HepG2 (cell line): ENCODE results near the gene PRR30. TPM values are rescaled to one million over a fixed set of nuclear protein-coding genes. Genes with fewer than 3 reads are reported as not detected.
A peak's percentile ranks its signal among the peaks of the same experiment; 100 is the strongest.

ENCODE experiments used
- AGO1 ChIP-seq: fragments of 200-400 bp; formaldehyde crosslinking; IDR thresholded peaks from 2 replicates; pipeline ENCODE4 v1.6.1; 2017; ENCODE audit warnings: mild to moderate bottlenecking, low read depth, low read length, moderate library complexity; ENCODE audit not compliant: poor library complexity, severe bottlenecking
- ARNT2 ChIP-seq: sonication (generic); formaldehyde crosslinking; IDR thresholded peaks from 2 replicates; pipeline ENCODE4 v1.8.0; 2022; ENCODE audit warnings: mild to moderate bottlenecking, low read depth, missing genetic modification reagents, moderate library complexity
- ATM ChIP-seq: fragments of 450-650 bp; IDR thresholded peaks from 2 replicates; pipeline ENCODE4 v1.7.1; 2017; ENCODE audit warnings: mild to moderate bottlenecking, borderline replicate concordance
- ERF ChIP-seq: IDR thresholded peaks from 2 replicates; pipeline ENCODE4 v1.6.1; 2018; ENCODE audit warnings: missing biosample characterization, missing genetic modification reagents
- SMAD9 ChIP-seq: sonication (generic); formaldehyde crosslinking; IDR thresholded peaks from 2 replicates; pipeline ENCODE4 v1.5.1; 2020; ENCODE audit warnings: mild to moderate bottlenecking, missing genetic modification reagents
- SOX6 ChIP-seq, 2 experiments: fragments of 450-650 bp in 1 of 2; sonication (generic) in 1 of 2; formaldehyde crosslinking in 1 of 2; IDR thresholded peaks; 2 replicates each; pipeline versions ENCODE4 v1.4.0 to v1.6.1; 2017 to 2020; ENCODE audit warnings: antibody characterized with exemption in 1 of 2, mild to moderate bottlenecking in 1 of 2, missing genetic modification reagents in 1 of 2
- SSRP1 ChIP-seq: IDR thresholded peaks from 2 replicates; pipeline ENCODE4 v1.6.1; 2016; ENCODE audit warnings: control low read depth
- TOPORS ChIP-seq: sonication (generic); formaldehyde crosslinking; IDR thresholded peaks from 2 replicates; pipeline ENCODE4 v1.8.0; 2023; ENCODE audit warnings: mild to moderate bottlenecking, missing genetic modification reagents
- ZBTB42 ChIP-seq: sonication (generic); formaldehyde crosslinking; IDR thresholded peaks from 2 replicates; pipeline ENCODE4 v1.5.0; 2020; ENCODE audit warnings: mild to moderate bottlenecking, missing genetic modification reagents
- ZNF205 ChIP-seq: IDR thresholded peaks from 2 replicates; pipeline ENCODE4 v1.6.1; 2018; ENCODE audit warnings: missing biosample characterization, missing genetic modification reagents
- ZNF468 ChIP-seq: sonication (generic); formaldehyde crosslinking; IDR thresholded peaks from 2 replicates; pipeline ENCODE4 v1.8.0; 2022; ENCODE audit warnings: mild to moderate bottlenecking, moderate library complexity, missing genetic modification reagents
- ZNF841 ChIP-seq: sonication (generic); formaldehyde crosslinking; IDR thresholded peaks from 2 replicates; pipeline ENCODE4 v1.8.1; 2023; ENCODE audit warnings: missing genetic modification reagents, borderline replicate concordance
- polyA plus RNA-seq, 8 experiments: library from polyadenylated mRNA; depleted of rRNA in 3 of 8; stranded (reverse) in 7 of 8; unstranded in 1 of 8; fragments of >200 nt; fragmentation: Illumina TruSeq in 4 of 8; extraction: Trizol in 4 of 8; gene quantifications; 2 replicates each; pipeline versions ENCODE4 v1.2.1 to v1.2.3, GENCODE V29; 2011 to 2016; ENCODE audit warnings: low read depth in 4 of 8, missing spikeins in 1 of 8, mixed read lengths in 1 of 8; ENCODE audit not compliant: insufficient read depth in 1 of 8
- total RNA-seq, 5 experiments: library from RNA; depleted of rRNA; stranded (reverse); fragments of >200 nt; fragmentation: Illumina TruSeq; extraction: Trizol; gene quantifications; 2 replicates each; pipeline ENCODE4 v1.2.3, GENCODE V29; 2016; ENCODE audit warnings: low read depth in 1 of 5
- TF ChIP-seq, protein P1 (sequence below): sonication (generic); formaldehyde crosslinking; IDR thresholded peaks from 2 replicates; pipeline ENCODE4 v1.8.0; 2022; ENCODE audit warnings: missing genetic modification reagents, low read depth, mild to moderate bottlenecking, borderline replicate concordance
- TF ChIP-seq, protein P2 (sequence below): sonication (generic); formaldehyde crosslinking; IDR thresholded peaks from 2 replicates; pipeline ENCODE4 v1.4.0; 2020; ENCODE audit warnings: missing genetic modification reagents
- TF ChIP-seq, protein P3 (sequence below): sonication (generic); formaldehyde crosslinking; IDR thresholded peaks from 2 replicates; pipeline ENCODE4 v1.8.0; 2022; ENCODE audit warnings: mild to moderate bottlenecking, missing genetic modification reagents, moderate library complexity
- TF ChIP-seq, protein P4 (sequence below): sonication (generic); formaldehyde crosslinking; IDR thresholded peaks from 2 replicates; pipeline ENCODE4 v1.4.0; 2020; ENCODE audit warnings: missing genetic modification reagents, mild to moderate bottlenecking, borderline replicate concordance
- TF ChIP-seq, protein P5 (sequence below): sonication (generic); formaldehyde crosslinking; IDR thresholded peaks from 2 replicates; pipeline ENCODE4 v1.5.0; 2020; ENCODE audit warnings: mild to moderate bottlenecking, missing genetic modification reagents
- TF ChIP-seq, protein P6 (sequence below): IDR thresholded peaks from 2 replicates; pipeline ENCODE4 v1.6.1; 2016; ENCODE audit warnings: mild to moderate bottlenecking, missing biosample characterization, missing genetic modification reagents

Gene PRR30
- total and polyA plus RNA-seq, 2 of the 13 experiments (the other 11 are each of a cell fraction or from before 2014, with no cell fraction given) = not detected

DNA sequence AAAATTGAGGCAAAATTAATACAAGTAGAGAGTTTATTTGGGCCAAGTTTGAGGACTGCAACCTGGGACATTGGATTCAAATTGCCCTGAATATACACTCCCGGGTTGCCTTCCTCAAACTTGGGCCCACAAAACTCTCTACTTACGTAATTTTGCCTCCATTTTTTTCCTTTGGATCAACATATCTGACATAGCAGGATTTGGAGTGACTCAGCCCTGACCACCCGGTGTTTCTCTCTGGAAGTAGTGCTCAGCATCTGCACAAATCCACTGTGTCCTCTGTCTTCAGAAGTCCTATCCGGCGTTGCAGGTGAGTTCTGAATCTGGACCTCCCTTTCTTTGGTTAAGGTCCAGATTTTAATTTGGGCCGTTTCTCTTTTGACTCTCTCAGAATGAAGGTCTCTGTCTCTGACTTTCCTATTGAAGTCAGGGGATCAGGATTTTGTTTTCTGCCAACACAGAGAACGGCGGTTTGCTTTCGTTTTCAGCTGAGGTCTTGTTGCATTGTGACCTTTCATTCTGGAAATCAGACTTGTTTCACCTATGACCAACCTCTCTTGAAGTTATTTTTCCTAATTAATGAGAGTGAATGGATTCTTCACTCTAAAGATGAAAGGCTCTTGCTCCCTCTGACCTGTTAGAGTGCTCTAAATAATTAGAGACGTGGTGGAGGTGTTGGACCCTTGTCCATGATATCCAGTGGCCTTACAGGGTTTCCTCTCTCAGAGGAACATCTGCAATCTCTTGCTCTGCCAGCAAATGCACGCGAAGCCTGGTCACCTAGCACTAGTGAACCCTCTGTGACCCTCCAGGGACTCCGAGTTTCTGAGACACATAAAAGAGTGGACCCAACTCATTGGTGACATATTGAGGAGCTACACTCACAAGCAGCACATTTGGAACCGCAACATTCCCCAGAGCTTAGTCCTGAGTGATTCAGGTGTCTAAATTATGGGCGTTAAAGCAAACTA is 23.2 kb upstream of the PRR30 start (continued):
- TF ChIP-seq SMAD9 (CRISPR knock-in tag) = no peak
- TF ChIP-seq, protein P1, sequence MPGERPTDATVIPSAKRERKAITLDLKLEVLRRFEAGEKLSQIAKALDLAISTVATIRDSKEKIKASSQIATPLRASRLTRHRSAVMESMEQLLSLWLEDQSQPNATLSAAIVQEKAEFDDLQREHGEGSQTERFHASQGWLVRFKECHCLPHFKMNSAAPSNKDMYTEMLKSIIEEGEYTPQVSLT (CRISPR knock-in tag) = no peak
- TF ChIP-seq ZNF468 (CRISPR knock-in tag) = no peak
- TF ChIP-seq SOX6 (IDR thresholded peaks at IDR 0.05) = no peak
- no peak for TF ChIP-seq SOX6 (CRISPR knock-in tag; IDR thresholded peaks at IDR 0.05)
- TF ChIP-seq ZNF841 (CRISPR knock-in tag) = no peak
- TF ChIP-seq ARNT2 = no peak
- TF ChIP-seq AGO1 = no peak
- TF ChIP-seq ZNF205 = no peak
- TF ChIP-seq, protein P2, sequence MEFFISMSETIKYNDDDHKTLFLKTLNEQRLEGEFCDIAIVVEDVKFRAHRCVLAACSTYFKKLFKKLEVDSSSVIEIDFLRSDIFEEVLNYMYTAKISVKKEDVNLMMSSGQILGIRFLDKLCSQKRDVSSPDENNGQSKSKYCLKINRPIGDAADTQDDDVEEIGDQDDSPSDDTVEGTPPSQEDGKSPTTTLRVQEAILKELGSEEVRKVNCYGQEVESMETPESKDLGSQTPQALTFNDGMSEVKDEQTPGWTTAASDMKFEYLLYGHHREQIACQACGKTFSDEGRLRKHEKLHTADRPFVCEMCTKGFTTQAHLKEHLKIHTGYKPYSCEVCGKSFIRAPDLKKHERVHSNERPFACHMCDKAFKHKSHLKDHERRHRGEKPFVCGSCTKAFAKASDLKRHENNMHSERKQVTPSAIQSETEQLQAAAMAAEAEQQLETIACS (CRISPR knock-in tag) = no peak
- TF ChIP-seq SSRP1 (CRISPR knock-in tag) = no peak
- TF ChIP-seq, protein P3, sequence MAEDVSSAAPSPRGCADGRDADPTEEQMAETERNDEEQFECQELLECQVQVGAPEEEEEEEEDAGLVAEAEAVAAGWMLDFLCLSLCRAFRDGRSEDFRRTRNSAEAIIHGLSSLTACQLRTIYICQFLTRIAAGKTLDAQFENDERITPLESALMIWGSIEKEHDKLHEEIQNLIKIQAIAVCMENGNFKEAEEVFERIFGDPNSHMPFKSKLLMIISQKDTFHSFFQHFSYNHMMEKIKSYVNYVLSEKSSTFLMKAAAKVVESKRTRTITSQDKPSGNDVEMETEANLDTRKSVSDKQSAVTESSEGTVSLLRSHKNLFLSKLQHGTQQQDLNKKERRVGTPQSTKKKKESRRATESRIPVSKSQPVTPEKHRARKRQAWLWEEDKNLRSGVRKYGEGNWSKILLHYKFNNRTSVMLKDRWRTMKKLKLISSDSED (CRISPR knock-in tag) = no peak
- TF ChIP-seq, protein P4, sequence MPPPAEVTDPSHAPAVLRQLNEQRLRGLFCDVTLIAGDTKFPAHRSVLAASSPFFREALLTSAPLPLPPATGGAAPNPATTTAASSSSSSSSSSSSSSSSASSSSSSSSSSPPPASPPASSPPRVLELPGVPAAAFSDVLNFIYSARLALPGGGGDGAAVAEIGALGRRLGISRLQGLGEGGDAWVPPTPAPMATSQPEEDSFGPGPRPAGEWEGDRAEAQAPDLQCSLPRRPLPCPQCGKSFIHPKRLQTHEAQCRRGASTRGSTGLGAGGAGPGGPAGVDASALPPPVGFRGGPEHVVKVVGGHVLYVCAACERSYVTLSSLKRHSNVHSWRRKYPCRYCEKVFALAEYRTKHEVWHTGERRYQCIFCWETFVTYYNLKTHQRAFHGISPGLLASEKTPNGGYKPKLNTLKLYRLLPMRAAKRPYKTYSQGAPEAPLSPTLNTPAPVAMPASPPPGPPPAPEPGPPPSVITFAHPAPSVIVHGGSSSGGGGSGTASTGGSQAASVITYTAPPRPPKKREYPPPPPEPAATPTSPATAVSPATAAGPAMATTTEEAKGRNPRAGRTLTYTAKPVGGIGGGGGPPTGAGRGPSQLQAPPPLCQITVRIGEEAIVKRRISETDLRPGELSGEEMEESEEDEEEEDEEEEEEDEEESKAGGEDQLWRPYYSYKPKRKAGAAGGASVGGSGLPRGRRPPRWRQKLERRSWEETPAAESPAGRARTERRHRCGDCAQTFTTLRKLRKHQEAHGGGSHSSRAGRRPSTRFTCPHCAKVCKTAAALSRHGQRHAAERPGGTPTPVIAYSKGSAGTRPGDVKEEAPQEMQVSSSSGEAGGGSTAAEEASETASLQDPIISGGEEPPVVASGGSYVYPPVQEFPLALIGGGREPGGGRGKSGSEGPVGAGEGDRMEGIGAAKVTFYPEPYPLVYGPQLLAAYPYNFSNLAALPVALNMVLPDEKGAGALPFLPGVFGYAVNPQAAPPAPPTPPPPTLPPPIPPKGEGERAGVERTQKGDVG (CRISPR knock-in tag) = 0 out of 2 replicates have a peak, but pooled peaks have one; percentile 29
- TF ChIP-seq, protein P5, sequence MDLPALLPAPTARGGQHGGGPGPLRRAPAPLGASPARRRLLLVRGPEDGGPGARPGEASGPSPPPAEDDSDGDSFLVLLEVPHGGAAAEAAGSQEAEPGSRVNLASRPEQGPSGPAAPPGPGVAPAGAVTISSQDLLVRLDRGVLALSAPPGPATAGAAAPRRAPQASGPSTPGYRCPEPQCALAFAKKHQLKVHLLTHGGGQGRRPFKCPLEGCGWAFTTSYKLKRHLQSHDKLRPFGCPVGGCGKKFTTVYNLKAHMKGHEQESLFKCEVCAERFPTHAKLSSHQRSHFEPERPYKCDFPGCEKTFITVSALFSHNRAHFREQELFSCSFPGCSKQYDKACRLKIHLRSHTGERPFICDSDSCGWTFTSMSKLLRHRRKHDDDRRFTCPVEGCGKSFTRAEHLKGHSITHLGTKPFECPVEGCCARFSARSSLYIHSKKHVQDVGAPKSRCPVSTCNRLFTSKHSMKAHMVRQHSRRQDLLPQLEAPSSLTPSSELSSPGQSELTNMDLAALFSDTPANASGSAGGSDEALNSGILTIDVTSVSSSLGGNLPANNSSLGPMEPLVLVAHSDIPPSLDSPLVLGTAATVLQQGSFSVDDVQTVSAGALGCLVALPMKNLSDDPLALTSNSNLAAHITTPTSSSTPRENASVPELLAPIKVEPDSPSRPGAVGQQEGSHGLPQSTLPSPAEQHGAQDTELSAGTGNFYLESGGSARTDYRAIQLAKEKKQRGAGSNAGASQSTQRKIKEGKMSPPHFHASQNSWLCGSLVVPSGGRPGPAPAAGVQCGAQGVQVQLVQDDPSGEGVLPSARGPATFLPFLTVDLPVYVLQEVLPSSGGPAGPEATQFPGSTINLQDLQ = no peak
- no peak for TF ChIP-seq ATM
- no peak for TF ChIP-seq TOPORS
- no peak for TF ChIP-seq ERF (CRISPR knock-in tag)
- TF ChIP-seq, protein P6, sequence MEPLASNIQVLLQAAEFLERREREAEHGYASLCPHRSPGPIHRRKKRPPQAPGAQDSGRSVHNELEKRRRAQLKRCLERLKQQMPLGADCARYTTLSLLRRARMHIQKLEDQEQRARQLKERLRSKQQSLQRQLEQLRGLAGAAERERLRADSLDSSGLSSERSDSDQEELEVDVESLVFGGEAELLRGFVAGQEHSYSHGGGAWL (CRISPR knock-in tag) = no peak
- no peak for TF ChIP-seq ZBTB42 (CRISPR knock-in tag)
